NT2/D1 (cell line): Measurements from ENCODE around the gene ANKRD6.

ENCODE experiments used
- SUZ12 ChIP-seq: IDR thresholded peaks from 2 replicates; pipeline ENCODE4 v1.6.1; 2011; ENCODE audit not compliant: insufficient read length, insufficient read depth; ENCODE audit errors: extremely low read depth
- YY1 ChIP-seq: IDR thresholded peaks from 2 replicates; pipeline ENCODE4 v1.6.1; 2011; ENCODE audit not compliant: insufficient read length, insufficient read depth
- ZNF274 ChIP-seq: IDR thresholded peaks from 2 replicates; pipeline ENCODE4 v1.6.1; 2011; ENCODE audit warnings: mild to moderate bottlenecking, low read depth, low read length

DNA sequence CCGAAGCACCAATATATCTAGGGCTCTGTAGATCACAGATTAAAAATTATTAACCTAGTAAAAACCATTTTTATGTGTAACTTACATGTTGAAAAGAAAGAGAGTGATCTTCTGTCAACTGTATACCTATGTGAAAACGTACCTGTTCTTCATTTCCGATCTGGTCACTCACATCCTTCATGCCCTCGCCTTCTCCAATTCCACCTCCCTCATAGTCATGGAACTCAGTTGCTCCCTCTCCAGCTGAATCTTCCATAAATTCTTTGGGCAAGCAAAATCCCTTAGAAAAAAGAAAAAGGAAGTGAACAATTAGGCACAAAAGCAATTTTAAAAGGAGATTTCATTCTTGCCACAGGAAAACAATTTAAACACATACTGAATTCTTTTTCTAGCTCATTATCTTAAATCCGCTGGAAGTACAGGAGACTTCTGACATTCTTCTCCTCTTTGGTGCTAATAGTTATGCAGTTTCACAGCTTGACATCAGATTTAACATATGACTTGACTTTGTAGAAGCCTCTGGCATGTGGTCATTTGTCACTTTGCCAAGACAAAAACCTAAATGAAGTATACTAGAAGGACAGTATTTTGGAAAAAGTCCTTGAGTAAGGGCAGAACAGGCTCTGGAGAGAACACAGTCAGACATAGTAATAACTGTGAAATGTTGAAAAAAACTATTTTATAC lies 235.1 kb downstream of the ANKRD6 start:
- no peak for TF ChIP-seq SUZ12
- TF ChIP-seq YY1, result no peak
- no peak for TF ChIP-seq ZNF274
